22Rv1 (cell line): Measurements from ENCODE around the gene TBX15.

Experiments used
- H3K27ac ChIP-seq: fragments of 450-650 bp; 2 replicates; pipeline ENCODE4 v1.5.1; 2017
- ZFX ChIP-seq: fragments of 450-650 bp; IDR thresholded peaks from 2 replicates; pipeline ENCODE4 v1.6.1; 2017; ENCODE audit warnings: antibody characterized with exemption, borderline replicate concordance
- TF ChIP-seq, protein P1 (sequence below): fragments of 450-650 bp; IDR thresholded peaks from 2 replicates; pipeline ENCODE4 v1.5.1; 2017; ENCODE audit warnings: mild to moderate bottlenecking

Gene TBX15

DNA sequence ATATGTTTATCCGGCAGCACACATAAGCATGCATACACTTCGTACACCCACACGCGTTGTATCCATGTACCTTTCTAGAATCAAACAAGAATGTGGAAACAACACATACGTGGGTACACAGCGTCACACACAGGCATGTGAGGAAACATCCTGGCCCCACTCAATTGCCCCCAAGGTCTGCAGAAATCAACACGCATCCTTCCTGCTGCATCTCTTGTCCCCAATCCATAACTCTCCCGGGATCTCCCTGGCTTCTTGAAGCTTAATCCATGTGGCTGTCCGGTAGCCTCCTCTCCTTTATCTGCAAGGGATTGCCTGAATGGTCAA is 5.5 kb upstream of the TBX15 start:
- H3K27ac ChIP-seq = no peak overlapping the region
- TF ChIP-seq, protein P1, sequence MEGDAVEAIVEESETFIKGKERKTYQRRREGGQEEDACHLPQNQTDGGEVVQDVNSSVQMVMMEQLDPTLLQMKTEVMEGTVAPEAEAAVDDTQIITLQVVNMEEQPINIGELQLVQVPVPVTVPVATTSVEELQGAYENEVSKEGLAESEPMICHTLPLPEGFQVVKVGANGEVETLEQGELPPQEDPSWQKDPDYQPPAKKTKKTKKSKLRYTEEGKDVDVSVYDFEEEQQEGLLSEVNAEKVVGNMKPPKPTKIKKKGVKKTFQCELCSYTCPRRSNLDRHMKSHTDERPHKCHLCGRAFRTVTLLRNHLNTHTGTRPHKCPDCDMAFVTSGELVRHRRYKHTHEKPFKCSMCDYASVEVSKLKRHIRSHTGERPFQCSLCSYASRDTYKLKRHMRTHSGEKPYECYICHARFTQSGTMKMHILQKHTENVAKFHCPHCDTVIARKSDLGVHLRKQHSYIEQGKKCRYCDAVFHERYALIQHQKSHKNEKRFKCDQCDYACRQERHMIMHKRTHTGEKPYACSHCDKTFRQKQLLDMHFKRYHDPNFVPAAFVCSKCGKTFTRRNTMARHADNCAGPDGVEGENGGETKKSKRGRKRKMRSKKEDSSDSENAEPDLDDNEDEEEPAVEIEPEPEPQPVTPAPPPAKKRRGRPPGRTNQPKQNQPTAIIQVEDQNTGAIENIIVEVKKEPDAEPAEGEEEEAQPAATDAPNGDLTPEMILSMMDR = no peak
- no peak for TF ChIP-seq ZFX

DNA sequence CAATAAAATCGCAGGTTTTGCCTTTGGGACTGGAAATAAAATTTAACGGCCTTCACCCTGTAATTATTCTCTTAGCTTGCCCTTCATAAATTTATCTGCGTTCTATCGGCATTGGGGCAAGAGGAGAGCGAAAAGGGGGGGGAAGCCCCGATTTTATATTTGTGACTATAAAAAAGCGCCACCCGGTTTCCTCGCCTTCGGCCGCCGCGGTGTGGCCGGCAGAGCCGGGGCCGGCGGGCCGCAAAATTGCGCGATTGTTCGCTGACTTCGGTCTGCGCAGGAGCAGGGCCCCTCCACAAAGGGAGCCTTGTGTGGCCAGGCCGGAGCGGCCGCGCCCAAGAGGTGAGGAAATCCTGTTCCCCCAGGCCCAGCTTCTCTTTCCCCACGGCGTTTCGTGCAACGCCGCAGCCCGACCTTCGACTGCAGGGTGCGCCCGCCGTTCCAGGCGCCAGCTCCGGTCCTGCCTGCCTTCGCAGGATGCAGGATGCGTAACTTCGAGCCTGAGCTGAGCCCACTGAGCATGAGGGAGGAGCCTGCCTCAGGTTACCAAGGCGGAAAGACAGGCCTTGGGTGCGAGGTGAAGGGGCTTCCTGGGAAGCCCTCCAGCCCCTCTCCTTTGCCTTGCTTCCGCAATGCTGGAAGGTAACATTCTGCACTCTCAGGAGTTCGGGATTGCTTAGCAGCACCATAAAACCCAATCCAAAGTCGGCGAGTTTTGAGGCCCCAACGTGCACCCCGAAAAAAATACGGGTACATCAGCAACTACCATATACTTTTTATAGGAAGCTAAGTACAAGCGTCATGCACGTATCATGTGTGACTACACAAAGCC is 4.9 kb upstream of the TBX15 start:
- TF ChIP-seq ZFX = no peak
- TF ChIP-seq, protein P1 = no peak
- no peak overlapping the region for H3K27ac ChIP-seq

DNA sequence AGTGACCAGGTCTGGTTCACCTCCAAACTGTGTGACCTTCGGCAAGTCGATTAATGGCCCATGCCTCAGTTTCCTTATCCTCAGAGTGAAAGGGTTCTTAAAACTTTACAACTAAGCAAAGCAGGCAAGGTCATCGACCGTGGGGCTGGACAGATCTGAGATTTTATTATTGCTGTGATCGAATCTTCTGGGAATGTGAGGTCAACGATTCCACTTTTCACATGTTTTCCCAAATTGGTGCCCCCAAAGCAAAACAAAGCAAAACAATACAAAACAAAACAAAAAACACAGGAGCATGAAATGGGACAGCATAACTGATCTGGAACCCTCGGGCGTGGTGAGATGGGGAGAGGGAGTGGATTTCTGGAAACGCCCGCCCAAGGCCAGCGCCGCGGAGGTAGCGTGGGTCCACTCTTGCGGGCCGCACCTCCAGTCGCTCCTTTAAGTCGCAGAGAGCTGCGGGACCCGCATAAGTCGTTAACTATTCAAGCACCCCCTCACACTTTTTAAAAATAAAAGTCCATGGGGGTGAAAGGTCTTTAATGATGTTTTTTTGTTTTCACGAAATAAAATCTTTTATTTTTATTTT is 4.2 kb upstream of the TBX15 start:
- no peak overlapping the region for H3K27ac ChIP-seq
- TF ChIP-seq, protein P1 = no peak
- TF ChIP-seq ZFX = no peak

- no peak overlapping the region for H3K27ac ChIP-seq
- TF ChIP-seq, protein P1 = no peak
- TF ChIP-seq ZFX = no peak
Measured at GRCh38 chr1:118991448-118991847, 3.3 kb upstream of the TBX15 start.

GRCh38 chr1:118990513-118991152 is 2.5 kb upstream of the TBX15 start:
- TF ChIP-seq, protein P1 = no peak
- TF ChIP-seq ZFX = no peak
- H3K27ac ChIP-seq = no peak overlapping the region

DNA sequence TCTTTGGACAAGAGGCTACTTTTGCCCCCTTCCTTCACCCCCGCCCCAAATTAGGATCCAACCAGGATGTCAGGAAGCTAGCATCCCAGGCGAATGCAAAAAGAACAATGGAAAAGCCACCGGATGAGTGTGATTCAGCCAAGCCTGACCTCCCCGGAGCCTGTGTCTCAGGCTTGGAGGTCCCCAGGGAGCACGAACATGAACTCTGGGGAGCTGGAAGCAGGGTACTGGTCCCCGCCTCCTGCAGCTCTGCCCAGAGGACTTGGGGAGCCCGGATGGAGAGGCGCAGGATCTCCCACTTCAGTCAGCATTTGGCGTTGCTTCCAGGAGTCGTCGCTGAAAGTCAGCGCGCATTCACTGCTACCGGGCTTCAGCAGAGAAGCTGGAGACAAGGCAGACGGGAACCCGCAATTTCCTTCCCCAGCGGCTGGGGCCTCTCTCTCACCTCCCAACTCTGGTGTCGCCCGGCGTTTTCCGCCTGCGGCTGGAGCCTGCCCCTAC is 1.8 kb upstream of the TBX15 start:
- H3K27ac ChIP-seq = no peak overlapping the region
- TF ChIP-seq ZFX = no peak
- TF ChIP-seq, protein P1 = no peak
